ENCODE results near the gene PBX1. TPM values are rescaled to one million over a fixed set of nuclear protein-coding genes. Genes with fewer than 3 reads are reported as not detected.

Gene PBX1
- total and polyA plus RNA-seq, 2 donors (not counting 3 experiments of a cell fraction or from before 2014, with no cell fraction given) = 10.7 to 24.1 TPM

DNA sequence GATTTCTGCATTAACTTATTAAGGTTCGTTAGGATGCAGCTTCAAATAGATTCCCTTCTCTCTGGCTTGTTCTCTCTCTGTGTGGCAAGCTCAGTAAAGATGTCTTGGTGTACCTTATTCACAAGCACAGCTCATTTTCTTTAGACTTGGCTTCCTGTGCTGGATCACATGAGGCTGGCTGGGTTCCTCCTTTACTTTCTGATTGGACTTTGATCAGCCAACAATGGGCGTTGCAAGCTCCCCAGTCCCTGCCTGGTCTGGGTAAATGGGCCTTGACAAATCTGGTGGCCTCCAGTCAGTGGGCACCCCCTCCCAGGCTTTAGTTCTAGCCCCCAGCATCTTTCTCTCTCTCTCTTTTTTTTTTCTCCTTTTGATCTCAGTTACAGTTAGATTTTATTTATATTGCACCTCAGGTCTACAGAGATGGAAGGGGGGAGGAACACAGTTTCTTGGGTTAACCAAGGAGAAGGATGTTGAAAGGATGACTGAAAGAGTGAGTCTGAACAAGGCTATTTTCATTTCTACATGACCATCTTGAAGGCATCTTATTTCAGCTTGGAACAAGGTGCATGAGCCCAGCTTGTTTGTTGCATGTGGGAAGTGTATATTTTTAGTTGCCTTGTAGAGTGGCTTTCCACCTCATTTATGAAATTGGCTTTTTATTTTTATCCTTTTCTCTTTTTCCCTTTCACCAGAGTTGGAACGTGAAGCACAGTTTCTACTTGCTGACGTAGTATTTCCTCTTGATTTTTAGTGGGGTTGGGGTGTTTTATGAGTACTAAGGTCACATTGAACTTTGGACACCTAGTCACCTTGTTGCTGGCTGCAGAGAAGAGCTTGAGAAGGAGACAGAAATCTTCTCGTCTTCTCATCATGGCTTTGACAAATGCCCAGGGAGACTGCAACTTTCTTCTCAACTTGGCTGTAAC lies 77.1 kb downstream of the PBX1 start:
- no TSS peak for BruUV-seq (replicated peaks)
- dilution Hi-C loops (cut with MboI; ENCODE audit: extremely low pct_ligation_motif_present, low sequenced_read_pairs) = no loop called here
- FAIRE-seq = no peak

More for the DNA sequence above, 77.1 kb downstream of the PBX1 start:
- Histone ChIP-seq H3K9me1 (replicated peaks; ENCODE audit: control insufficient read depth, extremely low read depth, insufficient read depth, low read length) (no peaks in the 10 kb centered on the region), H3K4me1 (ENCODE audit: control insufficient read depth, extremely low read depth, insufficient read depth, low read length) (no peaks in the 10 kb centered on the region), H3K27me3 (ENCODE audit: control insufficient read depth in 2 of 2, insufficient read depth in 2 of 2, low read length in 2 of 2) (no peaks in the 10 kb centered on the region), H3K9ac (replicated peaks; ENCODE audit: extremely low read depth, insufficient read depth, low read length) (no peak overlapping the region), H3K4me3 (replicated peaks in 1 of 3; ENCODE audit: insufficient read depth in 1 of 3, low read depth in 1 of 3, low read length in 3 of 3) (no peak overlapping the region), H3K9me3 (replicated peaks; ENCODE audit: control insufficient read depth, insufficient read depth, low read length) (no peaks in the 10 kb centered on the region), H3K79me2 (ENCODE audit: control insufficient read depth, insufficient read depth, low read length) (no peaks in the 10 kb centered on the region), H2AFZ (ENCODE audit: low read depth, low read length) (no peak overlapping the region), H3K36me3 (ENCODE audit: control insufficient read depth in 2 of 2, extremely low read depth in 1 of 2, insufficient read depth in 2 of 2, low read length in 2 of 2) (no peaks in the 10 kb centered on the region), H4K20me1 (replicated peaks; ENCODE audit: control insufficient read depth, extremely low read depth, insufficient read depth, low read length) (no peaks in the 10 kb centered on the region), H3K4me2 (ENCODE audit: insufficient read depth, low read length) (no peak overlapping the region), H3K27ac (ENCODE audit: insufficient read depth, low read depth, low read length) (no peak overlapping the region)
- intact Hi-C loops (cut with micrococcal nuclease) = no loop called here
- TF ChIP-seq MYC (IDR thresholded peaks at IDR 0.05; ENCODE audit: low read depth, low read length) = no peak
- TF ChIP-seq JUN (IDR thresholded peaks at IDR 0.05; ENCODE audit: borderline replicate concordance, insufficient read depth, insufficient read length, low read depth) = no peak
- no peak for TF ChIP-seq MAX (IDR thresholded peaks at IDR 0.05; ENCODE audit: insufficient read depth, insufficient read length)
- no peak for TF ChIP-seq GATA2 (IDR thresholded peaks at IDR 0.05; ENCODE audit: insufficient read depth, insufficient read length, low read depth, low read length)
- TF ChIP-seq CTCF (IDR thresholded peaks at IDR 0.05; ENCODE audit: extremely low read depth in 1 of 2, insufficient read depth in 1 of 2, low read depth in 1 of 2, low read length in 2 of 2) = no peak
- no peak for TF ChIP-seq FOS (IDR thresholded peaks at IDR 0.05; ENCODE audit: borderline replicate concordance, insufficient read depth, low read length)
- no peak for TF ChIP-seq POLR2A (IDR thresholded peaks at IDR 0.05; ENCODE audit: low read depth, low read length)
- no peak for TF ChIP-seq EZH2 (IDR thresholded peaks at IDR 0.05; ENCODE audit: borderline replicate concordance, low read depth, low read length, severe bottlenecking)
- no peak for TF ChIP-seq POLR2AphosphoS5 (IDR thresholded peaks at IDR 0.05; ENCODE audit: insufficient read depth, low read depth, low read length)
- DNase-seq (ENCODE audit: low read depth, low spot score) = no peak
- CTCF ChIA-PET = no interaction called here
- POLR2A ChIA-PET = no interaction called here
